UCSD-AML1 (cell line): ENCODE results near the gene CLEC4D.
A peak's percentile ranks its signal among the peaks of the same experiment; 100 is the strongest.
"Not testable (repeated sequence)": the region's sequence is repeated elsewhere in the genome, so short reads cannot be mapped to it uniquely, and the experiment has no call there.

Source experiments
- DNase-seq: peaks from one replicate; lab custom pipeline; 2025; ENCODE audit not compliant: unreplicated experiment; lab: John Stamatoyannopoulos, UW

The CLEC4D gene

GRCh38 chr12:8532045-8532444, 18.7 kb downstream of the CLEC4D start:
- DNase-seq = no peak

GRCh38 chr12:8537820-8538219, 24.5 kb downstream of the CLEC4D start:
- peak; percentile 77 for DNase-seq

- not testable (repeated sequence) for DNase-seq
Measured at GRCh38 chr12:8540831-8541230, 27.5 kb downstream of the CLEC4D start, which contains the start of gene CLEC4E. CLEC4E (minus strand) TSS chr12:8540905; CDS start chr12:8540797, 108 bp downstream.

GRCh38 chr12:8541562-8541961, 28.3 kb downstream of the CLEC4D start:
- no peak for DNase-seq

GRCh38 chr12:8544295-8544694, 31.0 kb downstream of the CLEC4D start:
- DNase-seq = peak; percentile 58

GRCh38 chr12:8546591-8546990, 33.3 kb downstream of the CLEC4D start:
- DNase-seq = no peak

- DNase-seq = no peak
Measured at GRCh38 chr12:8547645-8548044, 34.3 kb downstream of the CLEC4D start.

GRCh38 chr12:8548192-8548591, 34.9 kb downstream of the CLEC4D start:
- no peak for DNase-seq

GRCh38 chr12:8549381-8549780, 36.1 kb downstream of the CLEC4D start:
- no peak for DNase-seq

GRCh38 chr12:8553088-8553627, 39.9 kb downstream of the CLEC4D start:
- DNase-seq = no peak

- DNase-seq = no peak
Measured at GRCh38 chr12:8554451-8555195, 41.3 kb downstream of the CLEC4D start.

GRCh38 chr12:8556531-8557097, 43.3 kb downstream of the CLEC4D start:
- DNase-seq = no peak

- DNase-seq = no peak
Measured at GRCh38 chr12:8559676-8560075, 46.4 kb downstream of the CLEC4D start.

GRCh38 chr12:8561011-8561410, 47.7 kb downstream of the CLEC4D start:
- DNase-seq = no peak

- DNase-seq = no peak
Measured at GRCh38 chr12:8562310-8562709, 49.0 kb downstream of the CLEC4D start.

- no peak for DNase-seq
Measured at GRCh38 chr12:8563356-8563755, 50.1 kb downstream of the CLEC4D start.

GRCh38 chr12:8564656-8565055, 51.4 kb downstream of the CLEC4D start:
- DNase-seq = no peak

GRCh38 chr12:8566052-8566451, 52.7 kb downstream of the CLEC4D start:
- DNase-seq = not testable (repeated sequence)

- DNase-seq = no peak
Measured at GRCh38 chr12:8566525-8566924, 53.2 kb downstream of the CLEC4D start.
